NCI-H446 treated with DMSO at 0.1 percent for 48 hours (cell line): ENCODE data around the gene IGSF22.

Source experiments
- DNase-seq: peaks from one replicate; lab custom pipeline; 2025; lab: John Stamatoyannopoulos, UW

The IGSF22 gene

GRCh38 chr11:18743900-18744514 lies 18.0 kb upstream of the IGSF22 start:
- DNase-seq, result no peak

DNA sequence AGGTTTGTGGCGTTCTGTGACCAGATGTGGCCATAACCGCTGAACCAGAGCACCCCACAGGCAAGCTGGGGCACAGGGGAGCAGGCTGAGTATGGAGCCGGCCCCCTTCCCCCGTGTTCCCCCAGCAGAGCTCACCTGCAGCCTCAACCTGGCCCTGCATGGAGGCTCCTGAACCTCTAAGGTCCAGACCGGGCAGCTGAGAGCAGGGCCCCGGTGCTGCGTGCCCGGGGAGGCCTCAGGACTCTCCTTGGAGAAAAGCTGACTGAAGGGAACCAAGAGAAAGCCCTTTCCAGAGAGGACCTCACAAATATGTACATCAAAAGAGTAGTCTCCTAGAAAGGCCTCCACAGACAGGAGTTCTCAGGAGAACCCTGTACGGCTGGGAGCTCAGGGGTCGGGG lies 17.4 kb upstream of the IGSF22 start:
- DNase-seq, result no peak

- DNase-seq, result no peak
Measured at GRCh38 chr11:18741783-18742182, 15.8 kb upstream of the IGSF22 start.

- no peak for DNase-seq
Measured at GRCh38 chr11:18739685-18740084, 13.7 kb upstream of the IGSF22 start.

- DNase-seq, result no peak
Measured at GRCh38 chr11:18737642-18738041, 11.7 kb upstream of the IGSF22 start.

DNA sequence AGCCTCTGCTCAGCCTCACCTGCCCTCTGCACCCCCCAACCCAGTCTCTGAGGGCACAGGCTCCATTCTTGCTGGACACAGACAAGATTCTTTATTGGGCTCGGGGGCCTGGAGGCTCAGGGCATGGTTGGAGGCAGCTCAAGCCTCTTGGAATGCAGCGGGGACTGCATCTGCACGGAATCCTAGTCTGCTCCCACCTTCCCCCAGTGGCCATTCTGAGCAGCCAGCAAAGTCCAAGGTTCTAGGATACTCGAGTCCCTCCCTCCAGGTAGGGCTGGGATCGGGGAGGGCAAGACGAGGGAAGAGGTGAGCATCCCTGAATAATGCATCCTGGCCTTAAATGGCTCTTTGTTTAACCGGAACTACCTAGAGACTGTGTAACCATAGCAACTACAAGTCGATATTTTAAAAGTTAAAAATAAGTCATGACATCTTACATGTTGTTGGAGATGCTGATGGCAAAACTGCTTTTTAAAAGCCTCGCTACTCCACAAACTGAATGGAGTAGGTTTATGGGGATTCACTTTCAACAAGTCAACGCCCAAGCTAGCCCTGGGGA lies 10.7 kb upstream of the IGSF22 start:
- DNase-seq, result no peak

DNA sequence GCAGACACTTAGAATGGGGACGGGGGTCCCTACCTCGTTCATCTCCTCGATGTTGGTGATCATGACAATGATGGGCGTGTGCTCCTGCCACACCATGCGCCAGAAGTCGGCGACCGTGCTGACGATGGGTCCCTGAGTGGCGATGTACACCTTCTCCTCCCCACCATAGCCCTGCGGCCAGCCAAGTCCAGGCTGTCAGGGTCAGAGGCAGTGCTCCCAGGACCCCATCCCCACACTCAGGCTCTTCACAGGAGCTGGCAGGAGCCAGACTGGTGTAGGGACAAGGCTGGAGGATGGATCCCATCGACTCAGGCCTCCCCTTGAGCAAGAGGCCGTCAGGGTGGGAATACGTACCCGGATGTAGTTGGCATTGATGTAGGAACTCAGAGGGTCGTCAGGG lies 7.2 kb upstream of the IGSF22 start:
- no peak for DNase-seq

GRCh38 chr11:18731949-18732821 lies 6.2 kb upstream of the IGSF22 start:
- DNase-seq, result no peak

- no peak for DNase-seq
Measured at GRCh38 chr11:18731441-18731840, 5.5 kb upstream of the IGSF22 start.

DNA sequence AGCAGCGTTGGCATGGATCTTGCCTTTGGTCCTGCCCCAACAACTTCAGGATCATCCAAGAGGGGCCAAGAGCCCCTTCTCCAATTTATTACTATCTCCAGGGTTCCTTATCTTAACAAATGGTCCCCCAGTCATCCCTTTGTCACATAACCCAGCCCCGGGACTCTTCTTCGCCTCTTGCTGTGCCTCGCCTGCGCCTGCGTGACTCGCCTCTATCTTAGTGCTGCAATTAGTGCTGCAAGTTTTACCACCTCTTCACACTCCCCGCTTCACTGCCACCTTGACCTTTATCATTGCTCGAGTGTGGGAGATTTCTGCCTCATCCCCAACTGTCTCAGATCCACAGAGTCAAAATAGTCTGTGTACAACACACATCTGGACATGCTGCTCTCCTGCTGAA lies 4.0 kb upstream of the IGSF22 start:
- DNase-seq, result no peak

DNA sequence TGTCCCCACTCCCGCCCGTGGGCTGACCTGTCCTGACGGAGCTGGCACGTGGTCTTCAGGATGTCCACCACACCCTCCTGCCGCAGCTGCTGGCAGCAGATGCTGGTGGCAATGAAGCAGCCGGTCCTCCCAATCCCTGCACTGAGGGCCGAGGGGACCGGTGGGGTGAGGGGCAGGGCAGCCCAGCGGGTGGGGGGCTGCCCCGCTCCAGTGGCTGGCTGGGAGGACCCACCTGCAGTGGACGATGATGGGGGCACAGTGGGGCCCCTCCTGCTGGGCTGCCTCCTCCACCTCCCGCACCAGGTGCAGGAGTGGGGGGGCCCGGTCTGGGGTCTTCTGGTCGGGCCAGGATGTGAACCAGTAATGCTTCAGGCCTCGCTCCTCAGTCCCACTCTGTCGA lies 3.4 kb upstream of the IGSF22 start:
- no peak for DNase-seq

GRCh38 chr11:18728658-18729057 lies 2.7 kb upstream of the IGSF22 start:
- DNase-seq, result no peak

- no peak for DNase-seq
Measured at GRCh38 chr11:18727479-18728236, 1.7 kb upstream of the IGSF22 start.

- DNase-seq, result no peak
Measured at GRCh38 chr11:18723991-18724390, 2.0 kb downstream of the IGSF22 start.

DNA sequence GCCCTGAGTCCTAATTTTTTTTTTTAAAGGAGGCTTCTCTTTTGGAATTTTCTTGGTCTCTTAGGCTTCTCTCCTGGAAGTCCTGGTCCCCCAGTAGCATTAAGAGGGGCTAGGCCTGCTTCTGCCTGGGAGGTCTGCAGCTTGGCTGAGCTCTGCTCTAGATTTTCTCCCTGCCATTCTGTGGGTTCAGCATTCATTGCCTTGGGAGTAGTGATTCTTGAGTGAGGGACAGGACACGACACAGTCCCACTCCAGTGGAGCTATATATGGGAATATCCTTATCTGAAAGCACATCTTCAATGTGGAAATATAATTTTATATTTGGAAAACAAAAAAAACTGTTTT lies 3.7 kb downstream of the IGSF22 start:
- DNase-seq, result no peak

- no peak for DNase-seq
Measured at GRCh38 chr11:18721561-18722292, 4.3 kb downstream of the IGSF22 start.

DNA sequence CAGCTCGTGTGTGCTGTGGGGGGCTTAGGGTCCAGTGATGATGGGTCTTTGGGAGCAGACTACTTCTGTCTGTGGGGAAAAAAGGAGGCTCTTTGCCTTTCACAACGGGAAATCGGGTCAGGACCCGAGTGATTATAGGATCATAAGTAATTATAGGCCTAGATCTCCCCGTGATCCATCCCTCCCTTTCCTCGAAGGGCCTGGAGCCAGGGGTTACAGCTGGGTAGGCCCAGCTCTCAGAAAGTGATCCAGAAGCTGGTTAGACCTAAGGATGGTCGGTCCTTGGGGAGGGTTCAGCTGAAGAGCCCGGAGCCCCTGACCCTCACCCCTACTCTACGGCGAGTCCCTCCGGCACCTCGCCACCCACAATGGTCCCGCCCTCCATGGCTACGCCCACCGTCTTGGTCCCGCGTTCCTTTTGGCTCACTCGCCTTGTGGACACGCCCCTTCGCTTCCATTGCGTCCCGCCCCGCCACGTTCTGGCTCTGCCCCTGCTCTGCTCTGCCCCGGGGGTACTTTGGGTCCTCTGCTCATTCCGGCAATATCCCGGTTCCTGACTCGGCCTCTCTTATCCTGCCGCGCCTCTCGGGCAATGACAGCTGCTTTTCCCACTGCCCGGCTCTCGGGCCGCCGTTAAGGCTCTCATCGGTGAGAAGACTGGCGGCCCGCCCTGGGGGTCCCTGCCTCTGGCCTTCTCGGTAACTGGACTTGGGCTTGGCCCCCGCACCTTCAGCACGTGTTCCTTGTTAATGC lies 5.0 kb downstream of the IGSF22 start:
- peak; percentile 52 for DNase-seq

- DNase-seq, result no peak
Measured at GRCh38 chr11:18720091-18720807, 5.7 kb downstream of the IGSF22 start.

GRCh38 chr11:18715476-18715875 lies 10.5 kb downstream of the IGSF22 start:
- DNase-seq, result no peak

GRCh38 chr11:18714443-18714780 lies 11.6 kb downstream of the IGSF22 start:
- DNase-seq, result no peak
